ENCODE measurements around the gene VEGFB. TPM values are rescaled to one million over a fixed set of nuclear protein-coding genes. Genes with fewer than 3 reads are reported as not detected.
"Not testable (repeated sequence)": the region's sequence is repeated elsewhere in the genome, so short reads cannot be mapped to it uniquely, and the experiment has no call there.

The VEGFB gene
- total RNA-seq, 1 experiment from 2014 or later = 8.7 TPM

DNA sequence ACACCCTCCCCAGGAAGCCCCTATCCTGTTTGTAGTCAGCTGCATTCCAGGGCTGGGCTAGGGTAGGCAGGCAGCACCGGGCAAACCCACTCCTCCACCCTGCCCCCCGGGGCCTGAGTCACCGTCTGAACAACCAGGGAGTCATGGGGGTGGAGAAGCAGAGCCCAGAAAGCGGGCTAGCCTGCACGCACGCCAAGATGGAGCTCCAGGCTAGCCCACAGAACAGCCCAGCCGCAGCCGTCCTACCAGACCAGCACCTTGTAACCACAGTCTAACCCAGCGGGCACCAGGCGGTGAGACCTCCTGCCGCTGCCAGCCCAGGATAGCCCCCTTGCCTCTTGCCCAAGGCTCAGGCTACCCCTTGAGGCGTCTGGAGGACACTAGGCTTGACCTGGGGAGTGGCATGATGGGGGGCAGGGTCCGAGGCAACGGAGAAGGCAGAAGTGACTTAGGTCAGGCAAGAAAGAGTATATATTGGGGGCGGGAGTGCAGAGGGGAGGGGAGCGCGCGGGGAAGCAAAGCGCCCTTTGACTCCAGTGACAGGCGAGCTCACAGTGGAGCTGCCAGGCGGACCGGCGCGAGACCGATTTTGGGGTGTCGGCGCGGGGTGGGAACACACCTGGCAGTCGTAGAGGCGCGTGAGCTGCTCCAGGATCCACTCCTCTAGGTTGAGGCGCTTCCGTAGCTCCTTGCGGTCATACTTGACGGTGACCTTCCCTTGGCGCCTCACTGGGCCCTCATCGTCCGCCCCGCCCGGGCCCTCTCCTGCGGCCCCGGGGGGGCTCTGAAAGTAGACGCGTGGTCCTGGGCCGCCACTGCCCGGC is 11.6 kb downstream of the VEGFB start:
- DNase-seq (ENCODE audit: extremely low read depth, low read depth) = peak; percentile 80

DNA sequence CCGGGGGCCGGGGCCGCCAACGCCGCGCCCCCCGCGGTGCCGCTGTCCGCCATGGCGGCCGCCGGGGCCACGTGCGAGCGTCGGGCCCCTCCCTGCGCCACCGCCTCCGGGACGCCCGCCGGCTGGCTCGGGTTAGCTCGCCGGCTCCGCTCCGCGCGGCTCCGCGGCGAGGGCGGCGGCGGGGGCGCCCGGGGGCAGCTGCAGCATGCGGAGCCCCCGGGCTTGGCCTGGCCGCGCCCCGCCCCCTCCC is 12.2 kb downstream of the VEGFB start:
- not testable (repeated sequence) for DNase-seq (ENCODE audit: extremely low read depth, low read depth)

DNA sequence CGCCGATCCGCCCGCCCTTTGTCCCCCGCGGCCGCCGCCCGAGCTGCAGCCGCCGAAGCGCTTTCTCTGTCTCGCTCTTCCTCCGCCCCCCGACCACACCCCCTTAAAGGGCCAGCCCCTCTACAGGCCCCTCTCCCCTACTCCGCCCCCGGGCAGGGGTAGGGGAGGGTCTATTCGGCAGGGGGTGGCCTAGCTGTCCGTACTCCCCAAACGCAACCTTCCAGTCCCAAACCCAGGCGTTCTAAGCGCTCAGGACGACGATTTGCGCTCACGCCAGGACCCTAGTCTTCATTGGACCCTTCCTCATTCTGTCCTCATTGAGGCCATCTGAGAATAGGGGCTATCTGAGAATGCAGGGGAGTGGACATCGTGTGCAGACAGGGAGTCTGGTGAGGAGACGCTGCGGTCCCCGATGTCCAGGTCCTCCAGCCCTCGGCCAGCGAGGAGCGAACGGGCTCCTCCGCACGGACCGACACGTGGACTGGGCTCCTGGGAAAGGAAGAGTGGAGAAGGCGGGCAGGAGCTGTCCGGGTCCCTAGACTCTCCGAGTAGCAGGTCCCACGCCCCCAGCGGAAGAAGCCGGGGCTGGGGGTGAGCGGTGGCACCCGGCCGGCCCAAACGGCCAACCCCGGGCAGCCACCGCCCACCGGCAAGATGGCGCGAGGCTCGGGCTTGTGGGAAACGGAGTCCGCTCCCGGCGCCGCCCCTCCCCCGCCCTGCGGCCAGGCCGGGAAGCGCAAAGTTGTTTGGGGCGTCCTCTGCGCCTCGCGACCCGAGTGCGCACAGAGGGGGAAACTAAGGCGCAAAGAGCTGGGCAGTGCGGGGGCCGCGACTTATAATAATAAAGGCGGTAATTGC is 12.7 kb downstream of the VEGFB start, which contains the start of gene PPP1R14B:
Gene PPP1R14B (minus strand): TSS at position 73 of the 858 bp plus-strand sequence. CDS start 270 bp downstream, outside the sequence.
- DNase-seq (ENCODE audit: extremely low read depth, low read depth) = peak; percentile 76

DNA sequence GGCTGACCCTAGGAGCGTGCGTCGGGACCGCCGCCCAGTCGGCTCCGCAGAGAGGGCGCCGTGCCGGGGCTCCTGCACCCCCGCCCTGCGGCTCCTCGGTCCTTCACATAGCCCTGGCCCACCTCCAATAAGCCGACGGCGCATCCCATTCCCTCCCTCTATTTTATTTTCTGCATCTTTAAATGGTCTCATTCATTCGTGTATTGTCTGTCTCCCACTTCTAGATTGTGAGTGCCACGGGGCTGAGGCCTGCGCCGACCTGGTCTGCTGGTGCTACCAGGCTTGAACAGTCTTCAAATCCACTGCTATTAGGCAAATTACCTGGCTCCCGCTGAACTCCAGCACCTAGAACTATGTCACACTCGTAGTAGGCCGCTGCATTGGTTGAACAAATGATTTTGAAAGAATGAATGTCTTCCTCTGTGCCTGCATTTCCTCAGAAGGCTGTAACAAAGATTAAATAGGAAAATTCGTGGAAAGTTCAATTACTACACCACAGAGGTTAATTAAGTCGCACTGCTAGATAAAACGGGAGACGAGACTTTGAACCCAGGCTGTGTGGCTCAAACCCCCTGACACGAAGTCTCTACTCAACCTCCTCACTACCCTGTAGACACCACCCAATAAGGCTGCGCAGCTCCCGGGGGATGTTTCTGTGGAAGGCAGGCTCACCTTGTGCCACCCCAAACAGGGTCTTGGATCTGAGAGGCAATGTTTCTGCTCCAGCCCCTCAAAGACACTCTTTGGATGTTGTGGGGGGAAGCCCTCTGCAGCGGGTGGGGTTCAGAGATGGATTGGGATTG is 13.5 kb downstream of the VEGFB start:
- DNase-seq (ENCODE audit: extremely low read depth, low read depth) = no peak

DNA sequence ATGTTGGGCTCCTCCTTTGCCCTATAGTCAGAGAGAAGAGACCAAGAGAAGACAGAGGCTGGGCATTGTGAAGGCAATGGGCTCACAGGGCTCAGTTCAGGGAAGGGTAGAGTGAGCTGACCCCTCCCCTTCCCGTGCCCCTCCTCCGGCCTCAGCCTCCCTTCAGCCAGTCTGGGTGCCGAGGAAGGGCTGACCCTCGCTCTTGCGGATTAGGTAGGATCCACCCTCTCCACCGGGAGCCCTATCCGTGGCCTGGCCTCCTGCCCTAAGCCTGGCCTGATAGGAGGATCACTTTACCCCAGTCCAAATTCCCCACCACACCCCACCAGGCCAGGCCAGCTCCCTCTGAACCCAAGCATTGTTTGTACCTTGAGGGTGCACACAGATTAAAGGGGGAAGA is 14.2 kb downstream of the VEGFB start:
- DNase-seq (ENCODE audit: extremely low read depth, low read depth) = no peak

DNA sequence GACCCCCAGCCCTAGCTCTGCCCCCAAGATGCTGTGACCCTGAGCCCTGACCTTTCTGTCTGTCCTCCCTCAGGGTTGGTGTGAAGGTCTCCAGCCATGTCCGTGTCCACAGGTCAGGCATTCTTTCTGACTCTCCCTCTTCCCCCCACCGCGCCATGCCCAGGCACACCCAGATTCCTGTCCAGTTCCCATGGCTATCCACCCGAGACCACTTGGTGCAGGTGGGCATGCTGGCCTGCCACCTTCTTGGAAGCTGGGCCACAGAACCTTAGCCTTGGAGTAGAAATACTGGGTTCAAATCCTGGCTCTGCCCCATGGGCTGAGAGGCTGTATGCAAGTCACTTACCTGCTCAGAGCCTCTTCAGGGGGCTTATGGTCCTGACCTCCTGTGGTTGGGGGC is 14.7 kb downstream of the VEGFB start:
- no peak for DNase-seq (ENCODE audit: extremely low read depth, low read depth)

DNA sequence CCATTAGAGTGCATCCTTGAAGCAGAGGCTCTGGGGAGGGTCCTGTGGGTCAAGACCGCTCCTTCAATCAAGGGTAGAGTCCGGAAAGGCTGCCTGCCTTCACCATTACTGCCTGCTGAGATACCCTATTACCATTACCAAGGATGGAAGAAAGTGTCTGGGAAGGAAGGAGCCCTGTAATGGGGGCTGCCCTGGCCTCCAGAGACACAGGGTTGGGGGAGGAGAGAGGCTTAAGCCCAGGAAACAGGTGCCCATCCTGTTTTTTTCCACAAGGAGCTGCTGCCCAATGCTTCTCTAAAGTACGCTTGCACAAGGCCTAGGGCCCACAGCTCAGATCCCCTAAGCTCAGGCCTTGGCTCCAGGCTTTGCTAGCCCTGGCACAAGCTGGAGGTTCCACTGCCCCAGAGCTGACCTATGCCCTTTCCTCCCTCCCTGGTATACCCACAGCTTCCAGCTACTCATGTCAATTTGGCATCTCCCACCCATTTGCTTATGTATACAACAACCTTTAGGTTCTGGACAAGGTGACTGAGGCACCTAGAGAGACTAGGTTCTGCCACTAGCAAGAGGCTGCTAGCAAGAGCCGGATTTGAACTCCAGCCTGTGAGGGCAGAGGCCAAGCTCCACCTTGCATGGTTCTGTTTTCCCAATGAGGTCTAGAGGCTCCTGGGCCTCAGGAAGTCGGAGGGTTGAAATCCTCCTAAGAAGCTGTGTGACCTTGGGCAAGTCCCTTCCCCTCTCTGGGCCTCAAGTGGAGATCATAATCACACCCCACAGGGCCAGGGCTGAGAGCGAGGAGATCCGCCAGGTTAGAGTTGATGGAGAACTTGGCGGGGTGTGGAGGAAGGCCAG is 15.4 kb downstream of the VEGFB start:
- no peak for DNase-seq (ENCODE audit: extremely low read depth, low read depth)

DNA sequence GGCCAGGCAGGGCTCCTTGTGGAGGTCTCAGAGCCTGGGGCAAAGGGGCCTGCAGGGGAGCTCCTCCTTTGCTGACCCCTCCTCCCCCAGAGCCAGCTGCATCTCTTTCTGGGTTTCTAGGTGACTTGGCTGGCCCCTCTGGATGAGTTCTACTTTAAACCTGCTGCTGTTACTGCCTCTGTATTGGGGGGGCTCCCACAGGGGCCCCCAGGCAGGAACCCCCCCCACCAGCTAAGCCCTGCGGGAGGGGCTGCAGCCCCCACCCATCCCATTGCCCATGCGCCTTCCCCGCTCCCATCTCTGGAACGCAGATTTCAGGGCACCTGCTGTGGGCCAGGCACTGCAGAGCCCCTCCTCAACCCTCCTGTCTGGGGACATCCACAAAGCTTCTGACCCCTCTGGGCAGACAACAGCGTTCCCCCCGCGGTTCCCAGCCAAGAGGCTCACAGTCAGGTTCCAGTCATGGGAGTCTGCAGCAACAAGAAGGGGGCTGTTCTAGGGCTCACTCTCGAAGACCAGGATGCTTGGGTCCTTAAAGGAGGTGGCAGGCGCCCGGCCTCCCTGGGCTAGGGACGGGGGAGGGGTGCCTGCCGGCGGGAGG is 16.1 kb downstream of the VEGFB start:
- no peak for DNase-seq (ENCODE audit: extremely low read depth, low read depth)

DNA sequence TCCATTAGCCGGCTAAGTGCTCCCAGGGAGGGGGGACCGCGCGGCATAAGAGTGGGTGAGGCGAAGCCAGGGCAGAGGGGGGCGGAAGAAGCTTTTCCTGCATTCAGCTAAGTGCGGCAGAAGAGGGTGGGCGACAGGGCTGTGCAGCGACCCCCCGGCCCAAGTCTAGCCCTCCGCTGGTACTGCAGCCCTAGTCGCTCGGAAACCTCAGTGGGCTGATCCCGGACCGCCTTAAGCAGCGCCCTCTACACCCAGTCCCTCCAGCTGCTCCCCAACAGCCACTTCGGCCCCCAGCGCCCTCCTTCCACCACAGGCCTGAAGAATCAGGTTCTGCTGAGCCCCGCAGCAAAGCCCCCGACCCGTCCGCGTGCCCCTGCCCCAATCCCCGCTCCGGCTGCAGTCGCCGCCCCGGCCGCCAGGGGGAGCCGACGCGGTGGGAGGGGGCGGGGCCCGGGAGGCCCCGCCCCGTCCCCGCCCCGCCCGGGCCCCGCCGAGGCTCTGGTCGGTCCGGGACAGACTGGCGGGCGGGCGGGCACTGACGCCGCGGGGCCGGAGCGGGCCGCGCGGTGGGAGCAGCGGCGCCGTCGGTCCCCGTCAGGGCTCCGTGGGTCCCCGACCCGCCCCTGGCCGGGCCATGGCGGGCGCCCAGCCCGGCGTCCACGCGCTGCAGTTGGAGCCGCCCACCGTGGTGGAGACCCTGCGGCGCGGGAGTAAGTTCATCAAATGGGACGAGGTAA is 16.8 kb downstream of the VEGFB start, which contains the start of gene PLCB3:
Gene PLCB3 (plus strand): TSS at position 515 of the 737 bp plus-strand sequence. CDS start 120 bp downstream, at position 635.
- no peak for DNase-seq (ENCODE audit: extremely low read depth, low read depth)

DNA sequence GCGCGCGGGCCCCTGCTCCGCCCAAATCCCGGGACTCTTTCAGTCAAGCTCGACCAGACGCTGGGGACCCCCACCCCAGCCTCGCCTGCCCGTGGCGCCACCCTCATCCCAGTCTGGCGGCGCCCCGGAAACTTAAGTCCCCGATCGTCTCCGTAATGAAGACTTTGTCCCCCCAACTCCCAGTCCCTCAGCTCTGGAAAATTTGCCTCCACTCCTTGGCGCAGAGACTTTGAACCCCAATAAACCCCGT is 17.3 kb downstream of the VEGFB start:
- no peak for DNase-seq (ENCODE audit: extremely low read depth, low read depth)

DNA sequence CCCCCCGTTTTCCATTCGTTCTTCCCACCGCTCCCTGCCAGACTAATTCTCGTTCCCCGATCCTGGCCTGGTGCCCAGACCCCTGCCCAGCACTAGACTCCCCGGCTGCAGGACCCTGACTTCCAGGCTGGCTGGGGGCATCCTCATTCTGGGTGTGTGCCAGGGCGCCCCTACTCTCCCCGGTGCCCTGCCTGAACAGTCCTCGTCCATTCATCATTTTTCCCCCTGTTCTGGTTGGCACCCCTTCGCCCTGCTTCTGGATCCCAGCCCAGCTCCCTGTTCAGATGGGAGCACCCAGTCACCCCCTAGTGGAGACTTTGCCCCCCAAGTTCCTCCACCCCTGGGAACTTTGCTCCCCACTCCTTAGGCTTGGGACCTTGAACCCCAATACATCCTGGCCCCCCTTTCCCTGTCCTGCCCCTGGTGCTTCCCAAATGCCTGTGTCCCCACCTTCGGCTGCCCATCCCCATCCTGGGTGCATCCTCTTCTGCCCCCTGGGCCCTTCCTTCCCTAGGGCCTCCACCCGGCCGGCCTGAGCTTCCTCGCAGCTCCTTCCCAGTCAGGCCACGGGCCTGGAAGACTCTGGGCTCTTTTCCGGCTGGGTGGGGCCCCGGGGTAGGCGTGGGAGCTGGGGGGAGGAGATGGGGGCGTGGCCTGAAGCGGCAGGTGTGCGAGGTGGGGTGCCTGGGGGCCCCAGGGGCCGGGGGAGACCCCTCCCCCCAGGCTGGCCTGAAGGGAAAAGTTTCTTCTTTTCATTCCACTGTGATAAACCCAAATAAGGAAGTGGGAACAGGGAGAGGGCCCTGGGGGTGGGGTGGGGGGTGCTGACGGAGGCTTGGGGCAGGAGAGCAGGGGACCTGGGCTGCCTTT is 17.9 kb downstream of the VEGFB start:
- no peak for DNase-seq (ENCODE audit: extremely low read depth, low read depth)

DNA sequence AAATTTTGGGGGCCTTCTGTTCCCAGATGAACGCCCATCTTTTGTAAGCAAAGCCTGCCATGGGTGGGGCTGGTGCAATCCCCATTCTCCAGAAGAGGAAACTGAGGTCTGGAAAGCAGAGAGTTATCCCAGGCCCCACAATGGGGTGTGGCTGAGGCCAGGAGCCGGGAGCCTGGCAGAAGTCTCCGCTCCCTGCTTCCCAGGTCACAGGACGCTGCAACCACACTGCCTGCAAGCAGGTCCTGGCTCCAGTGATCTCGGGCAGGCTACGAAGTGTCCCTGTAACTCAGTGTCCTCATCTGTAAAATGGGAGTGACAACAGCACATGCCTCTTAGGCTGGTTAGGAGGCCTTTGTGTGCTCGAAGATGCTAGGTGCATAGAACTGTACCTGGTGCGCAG is 18.7 kb downstream of the VEGFB start:
- no peak for DNase-seq (ENCODE audit: extremely low read depth, low read depth)

DNA sequence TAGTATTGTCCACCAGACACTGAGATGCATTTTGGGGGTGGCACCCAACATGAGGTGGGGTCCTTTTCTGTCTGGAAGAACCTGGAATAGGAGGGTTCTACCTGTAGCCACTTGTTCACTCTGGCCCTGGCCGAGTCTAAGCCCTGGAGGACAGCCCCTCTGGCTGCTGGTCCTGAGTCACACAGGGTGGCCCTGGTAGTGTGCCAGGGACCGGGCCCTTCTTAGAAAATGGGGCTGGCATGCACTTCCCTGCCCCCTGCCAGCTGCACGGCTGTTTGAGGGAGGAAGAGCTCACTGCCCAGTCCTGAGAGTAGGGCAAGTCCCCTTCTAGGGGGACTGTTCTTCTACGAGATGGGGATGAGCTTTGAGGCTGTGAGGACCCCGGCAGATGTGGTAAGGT is 19.1 kb downstream of the VEGFB start:
- DNase-seq (ENCODE audit: extremely low read depth, low read depth) = no peak

DNA sequence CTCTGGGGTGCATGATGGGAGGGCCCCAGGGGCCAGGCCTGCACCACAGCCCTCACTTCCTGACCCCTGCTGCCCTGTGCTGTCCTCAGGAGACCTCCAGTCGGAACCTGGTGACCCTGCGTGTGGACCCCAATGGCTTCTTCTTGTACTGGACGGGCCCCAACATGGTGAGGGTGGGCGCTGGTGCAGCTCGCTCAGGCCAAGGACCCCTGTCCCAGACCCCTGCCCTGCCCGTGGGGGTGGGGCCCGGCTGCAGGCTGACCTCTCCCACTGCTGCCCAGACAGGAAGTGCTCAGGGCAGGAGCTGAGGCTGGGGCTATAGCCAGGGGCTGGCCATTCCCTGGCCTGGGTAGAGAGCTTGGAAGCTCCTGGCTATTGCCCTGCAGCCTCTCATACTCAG is 19.9 kb downstream of the VEGFB start:
- DNase-seq (ENCODE audit: extremely low read depth, low read depth) = no peak

DNA sequence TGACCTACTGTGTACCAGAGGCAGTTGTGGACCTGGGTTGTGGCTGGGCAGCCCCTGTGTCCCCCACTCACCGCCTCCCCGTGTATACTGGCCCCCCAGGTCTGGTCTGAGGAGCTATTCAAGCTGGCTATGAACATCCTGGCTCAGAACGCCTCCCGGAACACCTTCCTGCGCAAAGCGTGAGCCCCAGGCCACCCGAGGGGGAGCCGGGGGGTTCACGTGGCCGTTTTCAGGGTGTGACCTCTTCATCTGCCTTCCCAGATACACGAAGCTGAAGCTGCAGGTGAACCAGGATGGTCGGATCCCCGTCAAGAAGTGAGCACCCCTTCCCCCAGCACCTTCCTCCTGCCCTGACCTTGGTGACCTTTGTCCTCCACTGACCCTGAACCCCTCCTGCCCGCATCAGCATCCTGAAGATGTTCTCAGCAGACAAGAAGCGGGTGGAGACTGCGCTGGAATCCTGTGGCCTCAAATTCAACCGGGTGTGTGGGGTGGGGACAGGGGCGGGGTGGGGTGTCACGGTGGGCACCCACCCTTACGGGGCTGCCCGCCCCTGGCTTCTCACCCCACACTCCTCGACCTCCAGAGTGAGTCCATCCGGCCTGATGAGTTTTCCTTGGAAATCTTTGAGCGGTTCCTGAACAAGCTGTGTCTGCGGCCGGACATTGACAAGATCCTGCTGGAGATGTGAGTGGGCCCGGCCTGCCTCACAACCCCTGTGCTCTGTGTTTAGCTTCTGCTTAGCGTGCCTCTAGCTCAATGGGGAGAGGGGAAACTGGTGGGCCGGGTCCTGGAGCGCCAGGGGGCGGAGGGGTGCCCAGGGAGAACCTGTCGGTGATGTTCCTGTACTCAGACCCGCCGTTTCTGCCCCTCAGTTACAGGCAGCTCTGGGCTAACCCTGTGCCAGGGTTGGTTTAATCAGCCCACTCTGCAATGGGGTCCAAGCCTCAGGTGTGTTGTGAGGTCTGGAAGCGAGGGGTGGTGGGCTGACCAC is 21.0 kb downstream of the VEGFB start:
- DNase-seq (ENCODE audit: extremely low read depth, low read depth) = no peak

DNA sequence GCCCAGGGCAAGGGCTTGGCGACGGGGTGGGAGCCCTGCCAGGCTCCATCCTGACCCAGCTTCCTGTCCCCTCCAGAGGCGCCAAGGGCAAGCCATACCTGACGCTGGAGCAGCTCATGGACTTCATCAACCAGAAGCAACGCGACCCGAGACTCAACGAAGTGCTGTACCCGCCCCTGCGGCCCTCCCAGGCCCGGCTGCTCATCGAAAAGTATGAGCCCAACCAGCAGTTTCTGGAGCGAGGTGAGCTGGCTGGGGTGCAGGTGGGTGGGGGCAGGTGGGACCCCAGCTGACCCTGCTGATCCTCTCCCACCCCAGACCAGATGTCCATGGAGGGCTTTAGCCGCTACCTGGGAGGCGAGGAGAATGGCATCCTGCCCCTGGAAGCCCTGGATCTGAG is 21.9 kb downstream of the VEGFB start:
- DNase-seq (ENCODE audit: extremely low read depth, low read depth) = no peak

DNA sequence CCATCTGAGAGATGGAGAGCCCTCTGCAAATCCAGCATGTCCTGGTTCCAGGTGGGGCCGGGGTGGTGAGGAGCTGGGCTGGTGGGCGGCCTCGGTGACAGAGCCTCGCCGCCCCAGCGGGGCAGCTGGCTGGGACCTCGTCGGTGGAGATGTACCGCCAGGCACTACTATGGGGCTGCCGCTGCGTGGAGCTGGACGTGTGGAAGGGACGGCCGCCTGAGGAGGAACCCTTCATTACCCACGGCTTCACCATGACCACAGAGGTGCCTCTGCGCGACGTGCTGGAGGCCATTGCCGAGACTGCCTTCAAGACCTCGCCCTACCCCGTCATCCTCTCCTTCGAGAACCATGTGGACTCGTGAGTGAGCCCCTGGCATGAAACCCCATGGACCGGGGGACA is 24.0 kb downstream of the VEGFB start:
- DNase-seq (ENCODE audit: extremely low read depth, low read depth) = no peak
